Measurements from ENCODE around the gene DAAM1. TPM values are rescaled to one million over a fixed set of nuclear protein-coding genes. Genes with fewer than 3 reads are reported as not detected.
A peak's percentile ranks its signal among the peaks of the same experiment; 100 is the strongest.

DAAM1 gene
- total RNA-seq, 4 donors from 2014 or later: 13.5 to 72.7 (median 46.2) TPM

GRCh38 chr14:59342516-59343484 is 154.3 kb downstream of the DAAM1 start:
- peaks cover 0 to 3% of the 10 kb centered on the region in 2 donors for H3K4me1 ChIP-seq
- H3K27ac ChIP-seq: peak overlapping the region; percentile 48 to 73
- H3K4me3 ChIP-seq: no peak overlapping the region
- no peaks in the 10 kb centered on the region for H3K36me3 ChIP-seq
- no peak for TF ChIP-seq POLR2A (IDR thresholded peaks at IDR 0.05)
- TF ChIP-seq, protein P1, sequence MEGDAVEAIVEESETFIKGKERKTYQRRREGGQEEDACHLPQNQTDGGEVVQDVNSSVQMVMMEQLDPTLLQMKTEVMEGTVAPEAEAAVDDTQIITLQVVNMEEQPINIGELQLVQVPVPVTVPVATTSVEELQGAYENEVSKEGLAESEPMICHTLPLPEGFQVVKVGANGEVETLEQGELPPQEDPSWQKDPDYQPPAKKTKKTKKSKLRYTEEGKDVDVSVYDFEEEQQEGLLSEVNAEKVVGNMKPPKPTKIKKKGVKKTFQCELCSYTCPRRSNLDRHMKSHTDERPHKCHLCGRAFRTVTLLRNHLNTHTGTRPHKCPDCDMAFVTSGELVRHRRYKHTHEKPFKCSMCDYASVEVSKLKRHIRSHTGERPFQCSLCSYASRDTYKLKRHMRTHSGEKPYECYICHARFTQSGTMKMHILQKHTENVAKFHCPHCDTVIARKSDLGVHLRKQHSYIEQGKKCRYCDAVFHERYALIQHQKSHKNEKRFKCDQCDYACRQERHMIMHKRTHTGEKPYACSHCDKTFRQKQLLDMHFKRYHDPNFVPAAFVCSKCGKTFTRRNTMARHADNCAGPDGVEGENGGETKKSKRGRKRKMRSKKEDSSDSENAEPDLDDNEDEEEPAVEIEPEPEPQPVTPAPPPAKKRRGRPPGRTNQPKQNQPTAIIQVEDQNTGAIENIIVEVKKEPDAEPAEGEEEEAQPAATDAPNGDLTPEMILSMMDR (IDR thresholded peaks at IDR 0.05): no peak
- no peak for DNase-seq
- intact Hi-C loops (cut with DNase I; ENCODE audit: low total_unique reads): no loop called here
- no peaks in the 10 kb centered on the region for H3K27me3 ChIP-seq
- no peaks in the 10 kb centered on the region for H3K9me3 ChIP-seq

GRCh38 chr14:59343585-59343984 is 155.1 kb downstream of the DAAM1 start:
- no peak for TF ChIP-seq POLR2A (IDR thresholded peaks at IDR 0.05)
- TF ChIP-seq, protein P1 (IDR thresholded peaks at IDR 0.05): no peak
- no peak for DNase-seq
- H3K27me3 ChIP-seq: no peaks in the 10 kb centered on the region

DNA sequence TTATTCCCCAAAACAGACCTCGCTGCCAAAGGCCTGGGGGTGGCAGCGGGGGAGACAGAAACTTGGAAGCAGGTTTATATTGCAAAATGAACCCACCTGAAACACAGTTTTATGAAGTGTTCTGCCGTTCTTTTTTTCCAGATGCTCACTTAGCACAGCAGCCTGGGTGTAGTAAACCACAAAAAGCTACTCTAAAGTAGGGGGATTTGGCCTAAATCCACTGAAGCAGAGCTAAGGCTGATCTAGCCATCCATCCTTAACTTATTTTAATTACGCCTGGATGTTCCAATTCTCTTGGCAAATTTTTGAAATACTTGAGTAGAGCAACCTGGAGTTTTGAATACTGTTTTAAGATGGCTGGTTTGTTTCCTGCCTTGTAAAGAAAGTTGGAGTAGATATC is 155.5 kb downstream of the DAAM1 start:
- H3K27me3 ChIP-seq: no peaks in the 10 kb centered on the region
- H3K4me3 ChIP-seq: no peak overlapping the region
- no peaks in the 10 kb centered on the region for H3K9me3 ChIP-seq
- TF ChIP-seq POLR2A (IDR thresholded peaks at IDR 0.05): no peak
- TF ChIP-seq, protein P1 (IDR thresholded peaks at IDR 0.05): no peak
- no peaks in the 10 kb centered on the region for H3K36me3 ChIP-seq
- peaks cover 0 to 7% of the 10 kb centered on the region in 2 donors for H3K4me1 ChIP-seq
- intact Hi-C loops (cut with DNase I; ENCODE audit: low total_unique reads): no loop called here
- peak overlapping the region; percentile 48 to 73 for H3K27ac ChIP-seq
- DNase-seq: no peak

More at GRCh38 chr14:59343585-59343984, 155.1 kb downstream of the DAAM1 start:
- intact Hi-C loops (cut with DNase I; ENCODE audit: low total_unique reads): no loop called here
- Histone ChIP-seq H3K36me3 (no peaks in the 10 kb centered on the region), H3K4me3 (no peak overlapping the region), H3K9me3 (no peaks in the 10 kb centered on the region), H3K4me1 (peaks cover 0 to 3% of the 10 kb centered on the region in 2 donors), H3K27ac (peak overlapping the region; percentile 48 to 73)

GRCh38 chr14:59344691-59345455 is 156.4 kb downstream of the DAAM1 start:
- intact Hi-C loops (cut with DNase I; ENCODE audit: low total_unique reads): no loop called here
- no peaks in the 10 kb centered on the region for H3K9me3 ChIP-seq
- DNase-seq: no peak
- H3K4me3 ChIP-seq: no peak overlapping the region
- peaks cover 0 to 16% of the 10 kb centered on the region in 2 donors for H3K4me1 ChIP-seq
- peak overlapping the region in 1 of 2 donors; percentile 87 for H3K27ac ChIP-seq
- H3K27me3 ChIP-seq: no peaks in the 10 kb centered on the region
- H3K36me3 ChIP-seq: no peaks in the 10 kb centered on the region
- TF ChIP-seq, protein P1 (IDR thresholded peaks at IDR 0.05): no peak
- TF ChIP-seq POLR2A (IDR thresholded peaks at IDR 0.05): no peak

Measured in uterus (tissue), 4 donors.